NCI-H510A (cell line): ENCODE data around the gene ZMYM3.
A peak's percentile ranks its signal among the peaks of the same experiment; 100 is the strongest.

Source experiments
- DNase-seq: peaks from one replicate; lab custom pipeline; 2025; lab: John Stamatoyannopoulos, UW

Gene ZMYM3

GRCh38 chrX:71253253-71254091, 468 bp downstream of the ZMYM3 start:
- DNase-seq, result no peak

GRCh38 chrX:71252221-71252620, 1.7 kb downstream of the ZMYM3 start:
- no peak for DNase-seq

GRCh38 chrX:71251466-71251973, 2.4 kb downstream of the ZMYM3 start:
- no peak for DNase-seq

GRCh38 chrX:71250841-71251240, 3.1 kb downstream of the ZMYM3 start:
- no peak for DNase-seq

- no peak for DNase-seq
These were observed 8.8 kb downstream of the ZMYM3 start for GRCh38 chrX:71245159-71245558.

GRCh38 chrX:71244359-71245128, 9.4 kb downstream of the ZMYM3 start:
- no peak for DNase-seq

GRCh38 chrX:71241301-71241700, 12.6 kb downstream of the ZMYM3 start:
- no peak for DNase-seq

- no peak for DNase-seq
These were observed 14.2 kb downstream of the ZMYM3 start for GRCh38 chrX:71239781-71240180.

- no peak for DNase-seq
These were observed 17.1 kb downstream of the ZMYM3 start for GRCh38 chrX:71236836-71237235.

GRCh38 chrX:71235482-71235881, 18.5 kb downstream of the ZMYM3 start:
- DNase-seq, result no peak

GRCh38 chrX:71228063-71228642, 25.8 kb downstream of the ZMYM3 start:
- DNase-seq, result no peak

- DNase-seq, result no peak
These were observed 26.4 kb downstream of the ZMYM3 start for GRCh38 chrX:71227370-71228062.

GRCh38 chrX:71225676-71226075, 28.3 kb downstream of the ZMYM3 start:
- no peak for DNase-seq

GRCh38 chrX:71225009-71225408, 28.9 kb downstream of the ZMYM3 start:
- no peak for DNase-seq

- DNase-seq, result no peak
These were observed 29.7 kb downstream of the ZMYM3 start for GRCh38 chrX:71224098-71224708.

GRCh38 chrX:71222929-71223328, 31.0 kb downstream of the ZMYM3 start, which contains the start of gene GJB1:
Gene GJB1 (plus strand): TSS chrX:71223224. CDS start chrX:71223708, 484 bp downstream.
- DNase-seq, result no peak

- no peak for DNase-seq
These were observed 32.8 kb downstream of the ZMYM3 start for GRCh38 chrX:71221145-71221544.

- no peak for DNase-seq
These were observed 36.6 kb downstream of the ZMYM3 start for GRCh38 chrX:71217298-71217697.

- peak; percentile 11 for DNase-seq
These were observed 37.5 kb downstream of the ZMYM3 start for GRCh38 chrX:71216485-71216884.

GRCh38 chrX:71215338-71215912, 38.5 kb downstream of the ZMYM3 start:
- peak; percentile 3 for DNase-seq
